ENCODE data around the gene SSUH2.
"Not testable (repeated sequence)": the region's sequence is repeated elsewhere in the genome, so short reads cannot be mapped to it uniquely, and the experiment has no call there.

SSUH2 gene

DNA sequence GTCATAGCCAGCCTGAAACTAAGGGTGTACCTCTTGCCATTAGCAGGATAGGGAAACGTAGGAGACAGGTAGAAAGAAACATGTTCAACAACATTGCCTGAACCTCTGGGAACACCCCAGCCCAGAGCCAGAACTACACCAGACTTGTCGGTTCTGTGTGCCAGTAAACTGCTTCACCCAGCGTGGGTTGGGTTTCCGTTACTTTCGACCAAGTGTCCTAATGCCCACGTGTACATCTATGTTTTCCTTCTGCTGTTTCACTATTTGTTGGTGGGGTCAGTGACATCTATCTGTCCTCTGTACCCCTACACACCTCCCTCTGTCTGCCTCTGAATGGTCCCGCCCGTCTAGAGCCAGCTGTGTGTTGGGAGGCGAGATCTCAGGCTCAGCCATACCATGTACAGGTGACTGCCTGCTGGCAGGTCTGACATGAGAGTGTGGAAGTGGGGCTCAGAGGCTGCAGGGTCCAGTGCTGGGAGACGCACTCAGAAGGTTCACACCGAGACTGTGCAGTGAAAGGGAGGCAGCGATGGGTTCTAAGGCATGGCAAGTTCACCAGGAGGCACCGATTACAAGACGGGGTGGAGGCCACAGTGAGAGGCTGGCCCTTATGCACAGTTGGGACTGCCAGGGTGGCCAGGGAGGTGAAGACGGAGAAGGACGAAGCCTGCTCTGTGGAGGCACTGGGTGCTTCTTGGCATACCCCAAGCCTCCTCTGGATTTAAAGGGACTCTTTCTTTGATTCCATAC lies 36.4 kb downstream of the SSUH2 start:
- no peak for DNase-seq

DNA sequence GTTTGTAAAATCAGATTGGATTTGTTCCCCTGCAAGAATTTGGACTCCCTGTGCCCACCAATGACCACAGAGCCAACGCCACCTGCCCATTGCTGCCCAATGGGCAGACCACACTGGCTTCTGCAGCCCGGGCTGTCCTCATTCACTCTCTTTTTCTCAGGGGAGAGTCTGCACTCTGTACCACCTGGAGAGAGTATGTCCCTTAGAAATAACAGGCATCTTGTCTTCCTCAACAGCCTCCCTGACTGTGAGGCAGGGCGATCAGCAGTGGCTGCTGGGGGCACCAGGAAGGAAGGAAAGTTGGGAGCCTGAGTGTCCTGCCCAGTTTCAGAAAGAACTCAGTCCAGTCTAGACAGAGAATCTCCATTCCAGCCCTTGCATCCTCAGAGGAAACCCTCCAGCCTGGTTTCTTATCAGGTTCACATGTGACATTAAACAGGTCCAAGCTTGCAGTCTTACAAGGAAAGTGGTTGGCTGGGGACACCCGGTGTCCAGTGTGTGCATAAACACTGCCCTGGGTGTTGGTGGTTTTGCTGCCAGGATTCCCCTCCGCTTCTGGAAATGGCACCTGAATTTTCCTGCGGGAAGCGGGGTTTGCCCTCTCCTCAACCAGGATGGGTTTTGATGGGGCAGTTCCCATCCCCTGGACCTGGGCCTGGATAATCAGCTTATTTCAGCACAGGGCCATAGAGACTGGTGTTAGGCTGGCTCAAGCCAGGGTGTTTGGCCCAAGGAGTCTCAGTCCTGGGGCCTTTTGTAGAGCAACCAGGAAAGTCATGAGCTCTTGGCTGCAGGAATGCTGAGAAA lies 37.2 kb downstream of the SSUH2 start:
- no peak for DNase-seq

DNA sequence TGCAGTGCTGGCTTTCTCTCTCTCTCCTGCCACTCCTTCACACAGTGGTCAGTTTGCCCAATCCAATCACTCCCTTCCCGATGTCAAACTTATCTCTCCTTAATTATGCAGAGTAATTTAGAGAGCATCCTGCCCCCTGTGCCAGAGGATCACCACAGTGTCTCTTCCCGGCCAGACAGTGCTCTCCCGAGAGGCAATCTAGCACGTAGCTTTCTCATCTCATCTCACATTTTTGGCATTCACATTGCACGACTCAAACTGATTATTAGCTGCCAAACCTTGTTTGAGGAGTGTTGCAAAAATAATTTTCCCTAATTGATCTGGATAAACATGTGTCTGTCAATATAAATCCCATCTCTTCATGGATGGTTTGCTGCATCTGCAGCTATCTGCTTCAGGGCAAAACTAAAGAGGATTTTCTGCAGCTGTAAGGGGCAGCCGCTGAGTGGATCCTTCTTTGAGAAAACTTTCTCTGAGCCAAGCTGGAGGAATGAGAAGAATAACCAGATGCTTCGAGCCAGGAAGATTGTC lies 37.8 kb downstream of the SSUH2 start:
- no peak for DNase-seq

DNA sequence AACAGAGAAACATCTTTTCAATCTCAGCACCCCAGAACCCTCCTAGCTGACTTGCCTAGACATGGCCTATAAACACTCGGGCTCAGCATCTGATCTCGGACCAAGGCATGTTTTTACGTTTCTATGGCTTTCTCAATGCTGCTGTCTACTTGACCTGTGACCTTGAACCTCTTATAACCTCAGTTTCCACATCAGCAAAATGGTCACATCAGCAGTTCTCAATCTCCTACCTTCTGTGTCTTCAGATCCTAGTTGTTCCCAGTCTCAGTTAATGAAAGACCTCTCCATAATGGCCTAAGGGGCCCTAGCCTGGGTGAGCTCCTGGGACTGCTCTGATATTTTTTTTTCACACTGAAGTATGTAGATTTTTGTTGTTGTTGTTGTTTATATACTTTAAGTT lies 39.6 kb downstream of the SSUH2 start:
- DNase-seq = no peak

DNA sequence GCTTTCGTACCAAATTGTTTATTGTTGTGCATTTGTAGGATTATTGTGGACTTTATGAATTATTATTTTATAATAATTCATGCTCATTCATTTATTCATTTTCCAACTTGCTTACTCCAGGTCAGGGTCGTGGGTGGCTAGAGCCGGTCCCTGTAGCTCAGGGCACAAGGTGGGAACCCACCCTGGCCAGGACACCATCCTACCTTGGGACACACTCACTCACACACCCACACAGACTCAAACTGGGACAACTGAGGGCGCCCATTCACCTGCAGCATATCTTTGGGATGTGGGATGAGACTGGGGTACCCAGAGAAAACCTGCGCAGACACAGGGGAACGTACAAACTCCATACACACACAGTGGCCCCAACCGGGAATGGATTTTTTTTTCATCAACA lies 40.6 kb downstream of the SSUH2 start:
- no peak for DNase-seq

DNA sequence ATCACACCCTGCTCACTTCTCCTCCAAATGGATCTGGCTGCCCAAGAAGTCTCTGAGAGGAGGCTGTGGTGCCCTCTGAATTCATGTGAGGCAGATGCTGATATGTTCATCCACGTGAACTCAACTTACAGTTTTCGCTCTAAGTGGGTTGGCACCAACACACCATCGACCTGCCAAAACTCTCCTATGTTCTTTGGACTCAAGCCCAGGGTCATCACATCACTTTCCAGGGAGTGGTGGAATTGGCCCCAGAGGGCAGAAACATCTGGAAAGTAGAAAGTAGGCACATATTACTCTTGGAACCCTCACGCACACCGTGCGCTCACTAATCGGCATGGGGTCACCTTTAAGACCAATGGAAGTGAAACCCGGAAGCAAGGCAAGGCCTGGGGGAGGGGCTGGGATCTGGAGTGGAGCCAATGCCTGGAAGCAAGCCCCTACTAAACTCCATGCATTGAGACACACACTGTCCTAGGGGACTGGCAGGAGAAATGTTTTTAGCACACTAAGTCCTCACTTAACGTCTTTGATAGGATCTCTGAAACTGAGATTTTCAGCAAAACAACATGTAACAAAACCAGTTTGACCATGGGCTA lies 41.4 kb downstream of the SSUH2 start:
- DNase-seq = no peak

DNA sequence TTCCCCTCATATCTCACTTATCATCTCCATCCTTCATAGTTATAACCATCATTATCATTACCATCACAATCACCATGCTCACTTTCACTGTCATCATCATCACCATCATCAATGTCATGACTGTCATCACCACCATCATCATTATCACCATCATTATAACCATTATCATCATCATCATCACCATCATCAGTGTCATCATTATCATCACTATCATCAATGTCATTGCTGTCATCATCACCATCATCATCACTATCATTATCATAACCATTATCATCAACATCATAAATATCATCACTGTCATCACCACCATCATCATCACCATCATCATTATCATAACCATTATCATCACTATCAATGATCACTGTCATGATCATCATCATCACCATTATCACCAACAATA lies 44.1 kb downstream of the SSUH2 start:
- DNase-seq = no peak

DNA sequence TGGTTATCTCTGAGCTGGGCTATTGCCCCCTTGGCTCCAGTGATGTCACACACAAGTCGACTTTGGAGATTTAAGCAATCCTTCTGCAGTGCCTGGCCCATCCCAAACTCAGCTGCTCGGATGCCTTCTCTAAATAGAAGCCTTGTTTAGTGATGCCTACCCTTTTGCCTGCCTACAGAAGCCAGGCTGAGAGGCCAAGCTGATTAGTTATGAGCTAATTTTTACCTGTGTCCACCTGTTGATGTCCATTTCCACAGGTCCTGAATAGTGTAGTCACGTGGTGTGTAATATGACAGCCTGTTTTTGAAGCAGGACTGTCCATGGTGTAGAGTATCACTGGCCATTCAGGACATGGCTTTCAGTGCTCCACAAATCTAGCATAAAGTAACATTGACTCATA lies 45.5 kb downstream of the SSUH2 start:
- DNase-seq = no peak

DNA sequence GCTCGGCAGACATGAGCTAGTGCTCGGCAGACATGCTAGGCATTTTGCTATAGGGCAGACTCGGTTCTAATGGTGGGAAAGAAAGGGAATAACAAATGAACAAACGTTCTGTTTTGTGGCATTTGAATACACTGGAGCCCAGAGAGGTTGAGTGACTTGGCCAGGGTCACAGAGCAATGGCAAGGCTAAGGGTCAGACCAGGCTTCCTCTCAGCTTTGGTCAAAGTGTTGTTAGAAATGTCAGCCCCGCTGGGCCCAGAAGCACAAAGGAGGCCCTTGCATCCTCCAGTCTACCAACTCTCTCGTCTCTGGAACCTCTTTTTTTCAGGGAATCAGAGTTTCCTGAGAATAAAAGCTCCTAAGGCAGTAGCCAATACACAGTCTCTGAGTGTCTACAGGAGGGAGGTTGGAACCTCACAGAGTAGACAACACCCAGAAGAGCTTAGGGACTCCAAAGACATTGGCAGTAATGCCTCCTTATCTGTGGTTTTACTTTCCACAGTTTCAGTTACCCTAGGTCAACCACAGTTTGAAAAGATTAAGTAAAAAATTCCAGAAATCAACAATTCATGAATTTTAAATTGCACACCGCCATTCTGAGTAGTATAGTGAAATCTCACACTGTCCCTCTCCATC lies 47.3 kb downstream of the SSUH2 start:
- no peak for DNase-seq

DNA sequence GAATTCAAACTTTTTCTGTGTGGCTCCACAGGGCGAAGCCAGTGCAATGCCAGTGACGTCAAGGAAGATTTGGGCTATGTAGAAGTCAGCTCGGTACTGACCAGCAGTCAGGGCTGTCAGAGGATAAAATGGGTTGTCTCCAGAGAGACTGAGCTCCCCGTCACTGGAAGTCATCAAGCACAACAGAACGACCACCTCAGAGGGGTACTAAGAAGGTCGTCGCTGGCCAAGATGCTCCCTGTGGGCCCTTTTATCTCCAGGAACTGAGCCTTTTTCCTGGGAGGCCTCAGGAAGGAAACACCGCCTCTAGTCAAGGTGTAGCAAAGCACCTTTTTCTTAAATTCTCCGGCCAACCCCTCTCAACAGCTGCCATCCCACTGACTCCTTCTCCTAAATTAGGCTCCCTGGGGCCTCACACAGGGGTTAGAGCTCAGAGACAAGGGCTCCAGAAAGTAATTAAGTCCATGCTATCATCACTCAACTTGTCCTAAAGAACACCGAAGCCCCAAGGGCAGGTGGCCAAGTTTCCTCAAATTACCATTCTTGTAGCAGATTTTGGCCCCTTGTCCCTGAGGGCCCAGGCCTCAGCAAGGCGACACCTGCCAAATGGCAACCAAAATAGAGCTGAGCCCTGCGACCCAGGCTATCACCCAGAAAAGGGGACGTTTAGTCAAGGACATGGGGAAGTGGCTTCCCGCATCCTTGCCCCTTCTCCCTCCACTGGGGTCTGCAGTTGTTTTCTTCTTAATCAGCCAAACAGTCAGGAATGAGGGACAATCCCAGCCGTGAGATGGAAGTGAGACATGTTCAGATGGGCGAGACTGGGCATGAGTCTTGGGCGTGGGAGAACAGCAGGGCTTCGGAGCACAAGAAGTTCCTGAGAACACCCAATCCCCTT lies 48.0 kb downstream of the SSUH2 start:
- DNase-seq = no peak

DNA sequence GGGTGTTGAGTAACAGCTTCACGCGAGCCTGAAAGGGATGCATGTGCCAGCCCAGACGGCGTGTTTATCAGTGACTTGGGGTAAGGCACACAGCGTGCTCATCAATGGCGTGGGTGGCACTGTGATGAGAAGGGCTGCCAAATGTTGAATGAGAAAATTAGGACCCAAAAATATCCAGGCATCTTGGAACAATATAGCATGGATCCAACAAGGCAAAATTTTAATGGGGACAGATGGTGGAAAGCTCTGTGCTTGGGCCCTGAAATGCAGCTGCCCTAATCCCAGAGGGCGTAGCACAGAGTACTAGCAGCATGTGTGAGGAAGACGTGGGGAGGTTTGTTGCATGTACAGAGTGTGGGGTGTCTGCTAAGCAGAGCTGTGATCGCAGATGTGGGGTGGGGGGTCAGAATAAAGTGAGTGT lies 48.9 kb downstream of the SSUH2 start:
- DNase-seq = no peak

DNA sequence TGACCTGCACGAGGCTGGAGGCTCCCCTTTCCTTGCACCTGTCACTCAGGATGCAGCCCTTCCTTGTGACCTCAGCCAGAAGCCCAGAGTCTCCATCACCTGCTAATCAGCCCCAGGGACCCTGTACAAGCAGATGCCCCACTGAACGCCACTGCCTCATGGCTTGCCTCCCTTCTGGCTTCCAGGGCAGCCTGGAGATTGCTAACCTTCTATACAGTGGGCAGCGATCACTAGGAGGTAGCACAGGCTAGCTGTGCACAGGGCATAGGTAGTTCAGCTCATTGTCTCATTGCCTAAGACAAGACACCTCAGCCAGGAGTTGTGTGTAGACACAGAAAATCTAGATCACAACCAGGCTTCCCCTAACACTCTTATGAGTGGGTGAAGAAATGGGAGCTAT lies 49.3 kb downstream of the SSUH2 start:
- DNase-seq = no peak

DNA sequence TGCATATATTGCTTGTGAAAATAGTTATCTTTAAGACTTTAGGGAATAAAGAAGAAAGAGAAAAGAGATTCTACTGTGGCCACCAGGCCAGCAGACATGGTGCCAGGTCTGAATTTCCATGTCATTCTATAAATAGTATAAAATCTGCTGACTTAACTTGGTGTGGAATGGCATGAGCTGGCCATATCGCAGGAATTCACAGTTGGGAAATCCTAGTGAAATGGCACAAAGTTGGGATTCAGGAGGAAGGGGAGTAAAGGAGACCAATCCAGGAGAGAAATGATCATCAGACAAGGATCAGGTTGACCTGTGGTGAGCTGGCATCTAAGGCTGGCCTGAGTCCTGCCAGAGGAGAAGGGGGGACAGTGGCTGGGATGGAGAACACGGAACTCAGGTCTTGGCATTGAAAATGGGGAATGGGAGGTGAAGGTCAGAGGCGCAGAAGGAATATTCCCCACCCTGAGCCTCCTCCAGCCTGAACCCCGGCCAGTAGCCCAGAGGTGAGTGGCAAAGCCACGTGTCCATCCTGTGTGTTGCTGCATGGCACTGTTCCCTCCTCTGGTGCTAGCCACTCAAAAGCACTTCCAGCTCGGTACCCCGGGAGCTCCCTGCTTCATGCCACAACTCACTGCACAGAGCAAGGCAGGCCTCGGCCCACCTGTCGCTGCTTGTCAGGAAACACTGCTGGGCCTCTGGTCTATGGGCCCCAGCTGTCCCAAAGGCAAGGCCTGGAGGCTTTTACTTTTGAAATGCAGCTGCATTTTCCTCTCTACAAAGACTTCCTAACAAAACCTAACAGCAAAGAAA lies 51.4 kb downstream of the SSUH2 start:
- DNase-seq = no peak

DNA sequence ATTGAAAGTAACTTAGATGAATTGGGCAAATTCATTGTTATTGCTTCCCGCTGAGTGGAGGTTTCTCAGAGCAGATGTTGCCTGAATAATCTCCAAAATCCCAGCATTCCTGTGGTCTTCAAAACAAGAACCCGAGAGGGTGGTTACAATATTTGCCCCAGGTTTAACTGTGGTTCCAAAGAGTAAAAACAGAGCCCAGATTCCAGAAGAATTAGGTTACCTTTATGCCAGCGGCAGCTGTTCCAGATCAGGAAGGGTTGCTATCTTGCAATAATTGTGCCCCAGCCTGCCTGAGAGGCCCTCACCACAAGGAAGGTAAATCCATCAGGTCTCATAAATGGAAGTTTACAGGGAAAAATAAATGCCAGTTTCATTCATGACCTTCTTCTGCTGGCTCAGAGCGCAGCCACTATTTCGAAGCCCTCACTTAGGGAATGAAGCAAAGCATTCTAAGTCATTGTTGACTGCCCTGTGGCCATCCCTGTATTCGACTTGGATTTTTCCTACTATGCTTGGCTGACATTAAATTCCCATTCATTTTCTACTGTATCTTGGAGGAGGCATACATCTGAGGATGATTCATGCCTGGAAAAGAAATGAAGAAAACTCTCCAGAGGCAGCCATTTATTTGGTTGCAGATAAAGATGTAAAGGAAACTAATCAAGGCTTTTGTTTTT lies 54.6 kb downstream of the SSUH2 start:
- no peak for DNase-seq

DNA sequence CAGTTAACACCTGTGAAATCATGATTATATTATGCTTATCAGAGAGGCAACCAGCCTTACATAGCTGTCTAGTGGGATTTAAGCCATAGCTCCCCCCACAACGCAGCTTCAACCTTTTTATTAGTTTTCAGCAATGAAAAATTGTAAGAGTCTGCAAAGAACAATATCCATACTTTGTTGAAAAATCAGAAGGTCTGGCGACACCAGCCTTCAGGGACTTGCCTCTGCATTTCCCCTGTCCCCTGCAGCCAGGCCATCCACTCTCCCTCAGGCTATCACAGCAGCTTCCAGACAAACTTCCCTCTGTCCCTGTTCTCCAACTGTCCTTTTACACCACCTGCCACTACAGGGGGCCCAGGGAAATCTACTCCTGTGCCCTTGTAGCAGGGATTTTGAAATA lies 59.9 kb downstream of the SSUH2 start:
- DNase-seq = no peak

DNA sequence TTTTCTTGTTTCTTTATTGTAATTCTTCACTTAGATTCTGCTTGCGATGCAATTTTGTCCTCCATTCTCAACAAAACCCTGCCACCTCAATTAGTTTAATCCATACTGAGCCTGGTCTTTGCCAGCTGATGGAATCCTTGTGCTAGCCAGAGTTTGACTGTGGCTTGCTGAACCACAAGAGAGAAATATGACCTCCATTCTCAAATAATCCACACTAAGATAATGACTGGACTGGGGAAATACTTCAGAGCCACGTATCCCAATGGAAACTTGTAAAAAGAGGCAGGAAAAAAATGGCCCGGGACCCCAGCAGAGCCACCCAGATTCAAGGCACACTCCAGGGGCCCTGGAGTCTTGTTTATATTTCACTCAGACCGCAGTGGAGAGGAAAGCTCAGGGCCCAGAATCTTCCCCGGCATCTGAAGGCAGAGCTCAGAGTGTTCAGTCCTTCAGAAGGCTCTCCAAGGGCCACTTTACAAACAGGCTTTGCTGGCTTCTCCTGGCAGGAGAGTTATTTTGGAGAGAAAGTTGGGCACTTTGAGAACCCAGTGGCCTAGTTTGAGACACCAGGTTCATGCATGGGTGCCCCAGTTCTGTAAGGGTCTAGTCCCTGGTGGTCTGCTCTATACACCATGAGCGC lies 62.7 kb downstream of the SSUH2 start:
- no peak for DNase-seq

DNA sequence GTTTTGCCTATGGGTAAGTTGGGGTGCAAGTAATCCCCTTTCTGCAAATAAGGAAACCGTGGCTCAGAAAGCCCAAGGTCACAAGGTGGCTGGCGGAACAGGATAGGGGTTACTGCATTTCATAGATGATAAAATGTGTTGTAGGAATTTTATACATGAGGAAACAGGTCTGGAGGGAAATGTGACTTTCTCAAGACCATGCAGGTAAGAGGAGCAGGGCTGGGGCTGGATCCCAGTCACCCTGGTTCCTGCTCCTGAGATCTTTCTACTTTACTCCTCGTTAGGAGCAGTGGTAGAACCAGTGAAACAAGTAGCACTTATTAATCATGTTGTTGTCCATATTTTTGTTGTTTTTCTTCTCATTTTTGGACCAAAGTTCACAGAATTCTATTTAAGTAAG lies 63.2 kb downstream of the SSUH2 start:
- DNase-seq = no peak

DNA sequence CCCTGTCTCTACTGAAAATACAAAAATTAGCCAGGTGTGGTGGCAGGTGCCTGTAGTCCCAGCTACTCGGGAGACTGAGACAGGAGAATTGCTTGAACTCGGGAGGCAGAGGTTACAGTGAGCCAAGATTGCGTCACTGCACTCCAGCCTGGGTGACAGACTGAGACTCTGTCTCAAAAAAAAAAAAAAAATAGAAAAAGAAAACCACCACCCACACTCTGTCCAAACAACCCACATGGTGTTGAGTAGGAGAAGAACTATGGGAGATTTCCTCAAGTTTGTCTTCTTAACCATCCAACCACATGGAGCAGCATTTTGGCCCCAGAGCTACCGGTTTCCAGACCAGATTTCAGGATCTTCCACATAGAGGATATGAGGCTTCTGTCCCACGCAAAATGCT lies 64.2 kb downstream of the SSUH2 start:
- not testable (repeated sequence) for DNase-seq

DNA sequence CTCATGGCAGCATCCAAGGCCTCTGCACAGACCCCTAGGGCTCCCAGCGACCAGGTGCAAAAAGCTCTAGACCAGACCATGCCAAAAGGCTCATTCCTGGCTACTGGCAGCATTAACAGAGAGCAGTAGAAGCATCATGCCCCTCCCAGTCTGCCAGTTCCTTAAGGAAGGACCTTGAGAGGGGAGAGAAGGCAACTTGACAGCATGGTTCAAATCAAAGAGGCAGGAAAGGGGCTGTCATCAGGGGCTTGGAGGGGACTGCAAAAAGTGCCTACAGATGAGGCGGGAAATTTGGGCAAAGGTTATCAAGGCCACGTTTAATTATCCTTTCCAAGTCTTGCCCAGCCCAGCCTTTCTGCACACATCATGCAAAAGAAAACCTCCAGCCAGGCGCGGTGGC lies 64.7 kb downstream of the SSUH2 start:
- no peak for DNase-seq

DNA sequence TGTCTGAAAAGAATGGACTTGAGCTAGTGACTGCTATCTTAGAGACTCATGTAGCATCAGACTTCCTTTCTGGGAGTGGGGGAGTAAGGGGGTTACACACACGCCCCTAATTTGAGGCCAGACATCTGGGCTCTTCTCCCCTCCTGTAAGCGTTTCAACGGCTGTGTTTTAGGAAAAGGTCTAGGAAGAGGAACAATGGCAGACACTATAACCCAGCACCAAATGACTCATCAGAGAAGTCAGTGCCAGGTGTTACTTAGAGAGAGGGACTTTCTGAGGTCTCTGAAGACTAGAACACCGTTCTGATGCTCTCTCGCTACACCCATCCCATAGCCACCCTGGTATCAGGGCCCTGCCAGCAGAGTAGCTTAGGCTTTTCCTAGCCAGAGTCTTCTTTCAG lies 65.5 kb downstream of the SSUH2 start:
- no peak for DNase-seq

Measured in activated CD4-positive, alpha-beta T cell treated with anti-CD3 and anti-CD28 coated beads for 48 hours (primary cell).